WTC11 (cell line): ENCODE data around the gene LDLRAD4.

Experiments used
- CREB1 ChIP-seq: sonication (generic); formaldehyde crosslinking; IDR thresholded peaks from 2 replicates; pipeline ENCODE4 v1.8.0; 2023; ENCODE audit warnings: mild to moderate bottlenecking, missing genetic modification reagents
- TEAD1 ChIP-seq: sonication (generic); formaldehyde crosslinking; IDR thresholded peaks from 2 replicates; pipeline ENCODE4 v1.8.0; 2022; ENCODE audit warnings: mild to moderate bottlenecking, missing genetic modification reagents
- ZNF232 ChIP-seq: sonication (generic); formaldehyde crosslinking; IDR thresholded peaks from 2 replicates; pipeline ENCODE4 v1.8.0; 2022; ENCODE audit warnings: mild to moderate bottlenecking, missing genetic modification reagents
- ZNF396 ChIP-seq: fragments of 250-450 bp; sonication (Bioruptor Pico); IDR thresholded peaks from 2 replicates; pipeline ENCODE4 v1.8.0; 2021; ENCODE audit warnings: mild to moderate bottlenecking, moderate library complexity, borderline replicate concordance
- TF ChIP-seq, protein P1 (sequence below): fragments of 200-600 bp; IDR thresholded peaks from 2 replicates; pipeline ENCODE4 v1.8.0; 2022; ENCODE audit warnings: antibody characterized with exemption
- TF ChIP-seq, protein P2 (sequence below): sonication (generic); formaldehyde crosslinking; IDR thresholded peaks from 2 replicates; pipeline ENCODE4 v1.8.1; 2023; ENCODE audit warnings: mild to moderate bottlenecking, missing genetic modification reagents, moderate library complexity

GRCh38 chr18:13544953-13545352 lies 326.4 kb downstream of the LDLRAD4 start:
- TF ChIP-seq, protein P1, sequence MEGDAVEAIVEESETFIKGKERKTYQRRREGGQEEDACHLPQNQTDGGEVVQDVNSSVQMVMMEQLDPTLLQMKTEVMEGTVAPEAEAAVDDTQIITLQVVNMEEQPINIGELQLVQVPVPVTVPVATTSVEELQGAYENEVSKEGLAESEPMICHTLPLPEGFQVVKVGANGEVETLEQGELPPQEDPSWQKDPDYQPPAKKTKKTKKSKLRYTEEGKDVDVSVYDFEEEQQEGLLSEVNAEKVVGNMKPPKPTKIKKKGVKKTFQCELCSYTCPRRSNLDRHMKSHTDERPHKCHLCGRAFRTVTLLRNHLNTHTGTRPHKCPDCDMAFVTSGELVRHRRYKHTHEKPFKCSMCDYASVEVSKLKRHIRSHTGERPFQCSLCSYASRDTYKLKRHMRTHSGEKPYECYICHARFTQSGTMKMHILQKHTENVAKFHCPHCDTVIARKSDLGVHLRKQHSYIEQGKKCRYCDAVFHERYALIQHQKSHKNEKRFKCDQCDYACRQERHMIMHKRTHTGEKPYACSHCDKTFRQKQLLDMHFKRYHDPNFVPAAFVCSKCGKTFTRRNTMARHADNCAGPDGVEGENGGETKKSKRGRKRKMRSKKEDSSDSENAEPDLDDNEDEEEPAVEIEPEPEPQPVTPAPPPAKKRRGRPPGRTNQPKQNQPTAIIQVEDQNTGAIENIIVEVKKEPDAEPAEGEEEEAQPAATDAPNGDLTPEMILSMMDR: no peak
- no peak for TF ChIP-seq CREB1 (CRISPR knock-in tag)
- no peak for TF ChIP-seq TEAD1
- TF ChIP-seq, protein P2, sequence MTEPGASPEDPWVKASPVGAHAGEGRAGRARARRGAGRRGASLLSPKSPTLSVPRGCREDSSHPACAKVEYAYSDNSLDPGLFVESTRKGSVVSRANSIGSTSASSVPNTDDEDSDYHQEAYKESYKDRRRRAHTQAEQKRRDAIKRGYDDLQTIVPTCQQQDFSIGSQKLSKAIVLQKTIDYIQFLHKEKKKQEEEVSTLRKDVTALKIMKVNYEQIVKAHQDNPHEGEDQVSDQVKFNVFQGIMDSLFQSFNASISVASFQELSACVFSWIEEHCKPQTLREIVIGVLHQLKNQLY: no peak
- TF ChIP-seq ZNF396 (CRISPR knock-in tag): no peak
- no peak for TF ChIP-seq ZNF232 (CRISPR knock-in tag)
